Panc1 (cell line): ENCODE data around the gene LEFTY2.

Experiments
- CTCF ChIP-seq: fragments of 450-650 bp; IDR thresholded peaks from 2 replicates; pipeline ENCODE4 v1.5.1; 2017; ENCODE audit warnings: mild to moderate bottlenecking
- POLR2AphosphoS5 ChIP-seq: IDR thresholded peaks from 2 replicates; pipeline ENCODE4 v1.6.1; 2012; ENCODE audit warnings: mild to moderate bottlenecking, low read depth, low read length, moderate library complexity

- no peak for TF ChIP-seq POLR2AphosphoS5
- no peak for TF ChIP-seq CTCF
Observed at GRCh38 chr1:225981714-225982113, 40.7 kb upstream of the LEFTY2 start.
